Measurements from ENCODE around the gene LZTS2. TPM values are rescaled to one million over a fixed set of nuclear protein-coding genes. Genes with fewer than 3 reads are reported as not detected.

Gene LZTS2
- total and polyA plus RNA-seq, 2 of the 4 experiments (the other 2 are of a cell fraction), result 19.2 to 101 TPM

DNA sequence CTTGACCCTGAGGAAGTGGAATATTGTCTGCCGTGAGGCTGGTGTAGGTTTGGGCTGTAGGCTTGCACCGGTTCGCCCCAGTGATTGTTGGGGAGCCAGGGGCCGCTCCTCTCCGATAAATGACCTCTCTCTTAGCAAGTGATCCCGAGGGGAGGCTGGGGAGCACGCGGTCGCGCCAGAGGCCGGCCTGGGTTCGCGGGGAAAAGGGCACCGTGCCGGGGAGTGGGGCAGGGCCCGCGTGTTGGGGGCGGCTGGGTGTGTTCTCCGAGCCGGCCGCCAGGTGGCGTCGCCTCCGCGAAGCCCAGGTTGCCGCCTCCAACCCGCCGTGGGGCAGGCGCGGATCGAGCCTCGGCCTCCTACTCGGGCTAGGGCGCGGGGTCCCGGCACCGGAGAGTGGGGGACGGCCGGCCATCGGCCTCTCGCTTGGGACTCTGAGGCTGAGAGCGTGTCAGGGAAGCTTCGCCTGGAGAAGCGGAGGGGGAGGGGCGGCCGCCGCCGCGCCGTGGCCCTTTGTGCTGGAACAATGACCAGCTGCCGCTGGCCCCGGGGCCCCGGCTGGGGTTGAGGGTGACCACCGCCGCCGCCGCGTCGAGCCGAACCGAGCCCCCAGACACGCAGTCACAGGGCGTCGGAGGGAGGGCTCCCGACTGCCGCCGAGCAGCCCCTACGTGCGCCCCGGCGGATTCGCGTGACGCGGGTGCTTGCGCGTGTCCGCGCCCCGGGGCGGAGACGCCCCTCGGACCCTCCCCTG lies 442 bp upstream of the LZTS2 start:
- peak overlapping the region; percentile 88 for H3K4me2 ChIP-seq (ENCODE audit: low read depth, low read length)
- dilution Hi-C loops (cut with HindIII; ENCODE audit: low sequenced_read_pairs, unreplicated experiment), result no loop called here
- H3K9ac ChIP-seq (ENCODE audit: low read depth, low read length), result peak overlapping the region; percentile 80
- peaks cover 25% of the 10 kb centered on the region for H3K4me1 ChIP-seq (ENCODE audit: control insufficient read depth, insufficient read depth, low read length)
- peak; percentile 75 for DNase-seq
- in situ Hi-C loops (cut with MboI; ENCODE audit: low sequenced_read_pairs), result no loop called here
- H3K79me1 ChIP-seq (ENCODE audit: low read depth in 1 of 2, low read length in 2 of 2), result peaks cover 12 to 49% of the 10 kb centered on the region in 2 experiments
- H4K91ac ChIP-seq (ENCODE audit: insufficient read depth, low read depth, low read length), result peak overlapping the region; percentile 100
- no TSS peak for BruUV-seq (replicated peaks)
- peak overlapping the region; percentile 100 for H3K4ac ChIP-seq (ENCODE audit: low read depth, low read length)
- H3K27ac ChIP-seq (ENCODE audit: insufficient read depth, low read length), result peak overlapping the region; percentile 95
- peak overlapping the region; percentile 92 for H2AFZ ChIP-seq (replicated peaks; ENCODE audit: low read length, poor library complexity)
- peak overlapping the region; percentile 88 for H3K18ac ChIP-seq (ENCODE audit: low read depth, low read length)
- peak overlapping the region; percentile 100 for H2AK5ac ChIP-seq (ENCODE audit: low read depth, low read length)
- H3K14ac ChIP-seq (replicated peaks; ENCODE audit: low read depth, low read length), result peak overlapping the region; percentile 100
- peak; percentile 57 for ATAC-seq (ENCODE audit: low read depth)
- peaks cover 39% of the 10 kb centered on the region for H4K20me1 ChIP-seq (ENCODE audit: insufficient read depth, low read length)
- H3K9me3 ChIP-seq (ENCODE audit: control insufficient read depth, insufficient read depth, low read length), result no peaks in the 10 kb centered on the region
- H3K27me3 ChIP-seq (ENCODE audit: control insufficient read depth, insufficient read depth, low read length), result no peaks in the 10 kb centered on the region
- H3K23ac ChIP-seq (ENCODE audit: low read depth, low read length), result peak overlapping the region; percentile 100
- H2BK120ac ChIP-seq (ENCODE audit: low read depth, low read length), result peak overlapping the region; percentile 99
- H2BK20ac ChIP-seq (ENCODE audit: low read depth, low read length), result peak overlapping the region; percentile 80
- peak overlapping the region; percentile 96 for H3K56ac ChIP-seq (ENCODE audit: extremely low read depth, insufficient read depth, low read length)
- peak overlapping the region; percentile 78 for H3K4me3 ChIP-seq (ENCODE audit: insufficient read depth, low read depth, low read length)
- H2BK15ac ChIP-seq (ENCODE audit: low read depth, low read length), result peak overlapping the region; percentile 99; the same call in 2 of the 3 replicates
- H4K8ac ChIP-seq (ENCODE audit: low read depth in 2 of 2, low read length in 2 of 2), result peak overlapping the region; percentile 80 to 99
- peaks cover 4% of the 10 kb centered on the region for H3K9me1 ChIP-seq (ENCODE audit: insufficient read depth, low read length)
- H2AK9ac ChIP-seq (replicated peaks; ENCODE audit: low read depth, low read length, poor library complexity), result peak overlapping the region; percentile 100
- peak overlapping the region; percentile 85 for H4K5ac ChIP-seq (ENCODE audit: low read depth, low read length)
- intact Hi-C loops (cut with micrococcal nuclease), result loop anchor here (1.0 kb wide), 1 partner anchor 14 kb away; no protein-coding TSS in a partner anchor
- CTCF ChIA-PET, result interaction anchor here (0.6 to 4.4 kb wide), 6 partner anchors 8 to 62 kb away, joined by 3 to 48 read pairs (median 5); no protein-coding TSS in a partner anchor
- H2BK5ac ChIP-seq (ENCODE audit: low read depth, low read length, poor library complexity, severe bottlenecking), result peak overlapping the region; percentile 97
- POLR2A ChIA-PET (ENCODE audit: unreplicated experiment), result interaction anchor here (0.7 kb wide), 1 partner anchor 9 kb away, joined by 5 read pairs; no protein-coding TSS in a partner anchor
- peaks cover 19% of the 10 kb centered on the region; the same call in 1 of the 2 replicates for H3K36me3 ChIP-seq (ENCODE audit: control insufficient read depth, insufficient read depth, low read length)
- 1% methylated on average over 53 of the region's 83 CpGs; no CpG with 5 or more reads in 1 of the 2 experiments for WGBS, 2 experiments (ENCODE audit: extremely low coverage in 2 of 2, insufficient read length in 1 of 2)
- no peak for TF ChIP-seq ELK1 (IDR thresholded peaks at IDR 0.05; ENCODE audit: borderline replicate concordance, low read depth, low read length)
- TF ChIP-seq, protein P1, sequence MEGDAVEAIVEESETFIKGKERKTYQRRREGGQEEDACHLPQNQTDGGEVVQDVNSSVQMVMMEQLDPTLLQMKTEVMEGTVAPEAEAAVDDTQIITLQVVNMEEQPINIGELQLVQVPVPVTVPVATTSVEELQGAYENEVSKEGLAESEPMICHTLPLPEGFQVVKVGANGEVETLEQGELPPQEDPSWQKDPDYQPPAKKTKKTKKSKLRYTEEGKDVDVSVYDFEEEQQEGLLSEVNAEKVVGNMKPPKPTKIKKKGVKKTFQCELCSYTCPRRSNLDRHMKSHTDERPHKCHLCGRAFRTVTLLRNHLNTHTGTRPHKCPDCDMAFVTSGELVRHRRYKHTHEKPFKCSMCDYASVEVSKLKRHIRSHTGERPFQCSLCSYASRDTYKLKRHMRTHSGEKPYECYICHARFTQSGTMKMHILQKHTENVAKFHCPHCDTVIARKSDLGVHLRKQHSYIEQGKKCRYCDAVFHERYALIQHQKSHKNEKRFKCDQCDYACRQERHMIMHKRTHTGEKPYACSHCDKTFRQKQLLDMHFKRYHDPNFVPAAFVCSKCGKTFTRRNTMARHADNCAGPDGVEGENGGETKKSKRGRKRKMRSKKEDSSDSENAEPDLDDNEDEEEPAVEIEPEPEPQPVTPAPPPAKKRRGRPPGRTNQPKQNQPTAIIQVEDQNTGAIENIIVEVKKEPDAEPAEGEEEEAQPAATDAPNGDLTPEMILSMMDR (conservative IDR thresholded peaks at IDR 0.05; ENCODE audit: low read depth, low read length), result peak; percentile 85
- TF ChIP-seq MAZ (IDR thresholded peaks at IDR 0.05; ENCODE audit: borderline replicate concordance, low read depth, low read length), result peak; percentile 82
- no peak for TF ChIP-seq FOS (IDR thresholded peaks at IDR 0.05; ENCODE audit: low read depth, low read length)
- TF ChIP-seq RAD21 (IDR thresholded peaks at IDR 0.05; ENCODE audit: low read length), result peak; percentile 57
- TF ChIP-seq CEBPB (IDR thresholded peaks at IDR 0.05; ENCODE audit: low read depth, low read length), result no peak
- no peak for TF ChIP-seq NFE2L2 (IDR thresholded peaks at IDR 0.05; ENCODE audit: low read depth, low read length)
- TF ChIP-seq RFX5 (IDR thresholded peaks at IDR 0.05; ENCODE audit: low read depth, low read length), result no peak
- no peak for TF ChIP-seq MAFK (IDR thresholded peaks at IDR 0.05; ENCODE audit: low read depth, low read length)
- TF ChIP-seq POLR2A (IDR thresholded peaks at IDR 0.05; ENCODE audit: low read depth, low read length), result peak; percentile 87
- TF ChIP-seq USF2 (IDR thresholded peaks at IDR 0.05; ENCODE audit: low read depth, low read length), result no peak
- no peak; the same call in 1 of the 2 replicates for TF ChIP-seq CHD1 (IDR thresholded peaks at IDR 0.05; ENCODE audit: low read depth, low read length)
- no peak for TF ChIP-seq RCOR1 (IDR thresholded peaks at IDR 0.05; ENCODE audit: insufficient replicate concordance, low read length)
- TF ChIP-seq BHLHE40 (IDR thresholded peaks at IDR 0.05; ENCODE audit: low read depth, low read length), result no peak

All from IMR-90 (cell line).